Femur (tissue), 1 donor: ENCODE results near the gene MRPL9.
A peak's percentile ranks its signal among the peaks of the same experiment; 100 is the strongest.

Experiments used
- DNase-seq: peaks from one replicate; pipeline ENCODE4 v3.0.0-alpha.2; 2017

Gene MRPL9

GRCh38 chr1:151762941-151763921 is at the start of gene MRPL9:
Gene MRPL9 (minus strand): TSS chr1:151763496. CDS start chr1:151763479, 17 bp downstream.
- peak; percentile 92 for DNase-seq

- DNase-seq = no peak
Observed at GRCh38 chr1:151811181-151811580, 47.9 kb upstream of the MRPL9 start.

- DNase-seq = no peak
Observed at GRCh38 chr1:151809985-151810556, 46.8 kb upstream of the MRPL9 start.

GRCh38 chr1:151809290-151809984 is 46.1 kb upstream of the MRPL9 start:
- no peak for DNase-seq

GRCh38 chr1:151807766-151808165 is 44.5 kb upstream of the MRPL9 start:
- no peak for DNase-seq

- DNase-seq = no peak
Observed at GRCh38 chr1:151807131-151807530, 43.8 kb upstream of the MRPL9 start.

GRCh38 chr1:151806170-151806569 is 42.9 kb upstream of the MRPL9 start:
- no peak for DNase-seq

GRCh38 chr1:151805066-151805820 is 41.9 kb upstream of the MRPL9 start, which contains the start of gene LINGO4:
Gene LINGO4 (minus strand): TSS chr1:151805419. CDS start chr1:151802704, 2,715 bp downstream.
- DNase-seq = no peak

GRCh38 chr1:151803915-151804314 is 40.6 kb upstream of the MRPL9 start:
- no peak for DNase-seq

- no peak for DNase-seq
Observed at GRCh38 chr1:151803164-151803563, 39.9 kb upstream of the MRPL9 start.

GRCh38 chr1:151802372-151802771 is 39.1 kb upstream of the MRPL9 start:
- no peak for DNase-seq

- no peak for DNase-seq
Observed at GRCh38 chr1:151801846-151802245, 38.5 kb upstream of the MRPL9 start.

- no peak for DNase-seq
Observed at GRCh38 chr1:151801310-151801820, 38.1 kb upstream of the MRPL9 start.

GRCh38 chr1:151800830-151801229 is 37.5 kb upstream of the MRPL9 start:
- no peak for DNase-seq

GRCh38 chr1:151799179-151800022 is 36.1 kb upstream of the MRPL9 start:
- DNase-seq = no peak

- no peak for DNase-seq
Observed at GRCh38 chr1:151798571-151798970, 35.3 kb upstream of the MRPL9 start.

- DNase-seq = no peak
Observed at GRCh38 chr1:151790940-151791651, 27.8 kb upstream of the MRPL9 start.

GRCh38 chr1:151790071-151790939 is 27.0 kb upstream of the MRPL9 start, which contains the start of gene TDRKH:
Gene TDRKH (minus strand): TSS chr1:151790500. CDS start chr1:151783022, 7,478 bp downstream.
- DNase-seq = peak; percentile 99

GRCh38 chr1:151787689-151788088 is 24.4 kb upstream of the MRPL9 start:
- DNase-seq = no peak

- DNase-seq = no peak
Observed at GRCh38 chr1:151783796-151784195, 20.5 kb upstream of the MRPL9 start.
